Stimulated activated CD8-positive, alpha-beta memory T cell treated with anti-CD3 and anti-CD28 coated beads, Interleukin-7, amount 100 ng/mL, for 48 hours (primary cell): ENCODE data around the gene WDCP.
"Not testable (repeated sequence)": the region's sequence is repeated elsewhere in the genome, so short reads cannot be mapped to it uniquely, and the experiment has no call there.

ENCODE experiments used
- DNase-seq, 2 donors: peaks; one replicate each; pipeline ENCODE4 v3.0.0-alpha.2; 2020; ENCODE audit warnings: low read depth in 1 of 2; ENCODE audit errors: extremely low read depth in 1 of 2

The WDCP gene

DNA sequence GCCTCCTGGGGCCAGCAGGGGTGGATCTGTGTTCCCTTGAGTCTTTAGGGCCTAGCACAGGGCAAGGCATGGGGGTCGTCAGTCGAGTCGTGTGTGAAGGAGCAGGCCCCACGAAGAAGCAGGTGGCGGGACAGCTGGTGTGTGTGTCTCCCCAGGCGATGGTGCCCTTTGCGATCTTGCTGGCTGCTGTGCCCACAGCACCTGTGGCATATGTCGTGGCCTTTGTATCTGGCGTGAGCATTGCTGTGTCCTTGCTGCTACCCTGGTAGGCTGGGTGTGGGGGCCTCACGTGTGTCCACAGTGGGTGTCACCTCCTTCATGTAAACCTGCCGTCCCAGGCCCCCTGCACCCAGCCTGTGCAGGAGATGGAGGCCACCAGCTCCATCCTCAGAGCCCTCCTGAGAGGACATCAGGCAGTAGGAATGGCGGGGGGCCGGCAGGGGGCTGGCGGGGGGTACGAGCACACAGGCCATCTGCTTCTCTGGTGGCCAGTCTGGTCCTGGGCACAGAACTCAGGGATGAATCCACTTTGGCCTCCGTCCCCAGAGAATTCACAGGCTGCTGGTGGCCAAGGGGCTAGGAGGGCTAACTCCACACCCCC lies 24.1 kb downstream of the WDCP start:
- no peak for DNase-seq

DNA sequence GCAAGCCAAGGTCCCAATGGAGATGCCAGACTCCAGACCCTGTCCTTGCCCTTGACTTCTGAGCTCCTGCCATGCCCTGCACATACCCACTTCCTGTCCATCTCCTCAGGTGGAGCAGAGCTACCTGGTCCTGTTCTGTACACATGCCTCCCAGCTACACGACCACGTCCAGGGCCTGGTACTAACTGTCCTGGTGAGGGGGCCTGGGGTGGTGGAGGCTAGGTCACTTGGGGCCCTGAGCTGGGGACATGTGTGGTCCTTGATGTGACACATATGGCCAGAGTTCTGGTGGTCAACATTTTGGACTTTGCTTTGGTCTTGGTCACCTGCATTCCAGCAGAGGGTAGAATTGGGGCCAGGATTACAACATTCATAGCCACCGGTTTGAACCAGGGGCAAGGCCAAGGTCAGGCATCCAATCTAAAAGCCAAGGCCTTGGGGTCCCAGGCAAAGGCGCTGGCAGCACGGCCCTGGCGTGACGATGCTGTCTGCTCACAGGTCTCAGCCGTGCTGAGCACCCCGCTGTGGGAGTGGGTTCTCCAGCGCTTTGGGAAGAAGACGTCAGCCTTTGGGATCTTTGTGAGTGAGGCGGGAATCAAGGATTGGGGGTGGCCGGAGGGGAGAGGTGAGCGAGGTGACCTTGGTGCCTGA lies 24.7 kb downstream of the WDCP start:
- no peak for DNase-seq

DNA sequence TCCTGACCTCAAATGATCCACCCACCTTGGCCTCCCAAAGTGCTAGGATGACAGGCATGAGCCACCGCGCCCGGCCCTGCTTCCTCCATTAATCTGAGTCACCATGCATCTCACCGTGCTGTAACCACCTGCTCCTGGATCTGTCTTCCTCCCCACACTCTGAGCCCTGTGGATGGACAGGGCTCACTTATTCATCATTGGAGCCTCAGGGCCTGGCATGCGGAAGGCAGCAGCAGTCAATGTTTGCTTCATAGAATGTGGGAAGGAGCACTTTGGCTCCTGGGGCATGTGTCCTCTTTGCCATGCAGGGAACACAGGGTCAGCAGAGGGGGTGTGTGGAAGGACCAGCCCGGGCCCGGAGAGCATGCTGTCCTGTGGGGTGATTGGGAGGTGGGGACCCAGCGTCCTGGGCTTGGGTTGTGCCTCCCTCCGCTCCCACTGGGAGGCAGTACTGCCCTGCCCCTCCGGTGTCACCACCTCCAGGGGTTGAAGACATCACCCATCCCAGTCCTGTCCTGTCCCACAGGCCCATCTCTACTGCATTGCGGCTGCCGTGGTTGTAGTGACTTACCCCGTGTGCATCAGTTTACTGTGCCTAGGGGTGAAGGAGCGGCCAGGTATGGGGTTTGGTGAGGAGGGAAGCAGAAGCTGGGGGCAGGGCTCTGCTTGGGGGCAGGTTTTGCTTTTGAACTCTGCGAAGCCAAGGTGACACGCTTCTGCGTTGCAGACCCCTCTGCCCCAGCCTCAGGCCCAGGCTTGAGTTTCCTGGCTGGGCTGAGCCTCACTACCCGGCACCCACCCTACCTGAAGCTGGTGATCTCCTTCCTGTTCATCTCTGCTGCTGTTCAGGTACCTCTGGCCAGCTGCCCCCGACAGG lies 25.8 kb downstream of the WDCP start:
- peak in 1 of 2 donors; percentile 11 for DNase-seq

- DNase-seq = no peak
Observed at GRCh38 chr2:24020244-24020643, 26.9 kb downstream of the WDCP start.

- DNase-seq = no peak
Observed at GRCh38 chr2:24019729-24020128, 27.5 kb downstream of the WDCP start.

- no peak for DNase-seq
Observed at GRCh38 chr2:24018241-24018640, 28.9 kb downstream of the WDCP start.

- no peak for DNase-seq
Observed at GRCh38 chr2:24017711-24018110, 29.5 kb downstream of the WDCP start.

DNA sequence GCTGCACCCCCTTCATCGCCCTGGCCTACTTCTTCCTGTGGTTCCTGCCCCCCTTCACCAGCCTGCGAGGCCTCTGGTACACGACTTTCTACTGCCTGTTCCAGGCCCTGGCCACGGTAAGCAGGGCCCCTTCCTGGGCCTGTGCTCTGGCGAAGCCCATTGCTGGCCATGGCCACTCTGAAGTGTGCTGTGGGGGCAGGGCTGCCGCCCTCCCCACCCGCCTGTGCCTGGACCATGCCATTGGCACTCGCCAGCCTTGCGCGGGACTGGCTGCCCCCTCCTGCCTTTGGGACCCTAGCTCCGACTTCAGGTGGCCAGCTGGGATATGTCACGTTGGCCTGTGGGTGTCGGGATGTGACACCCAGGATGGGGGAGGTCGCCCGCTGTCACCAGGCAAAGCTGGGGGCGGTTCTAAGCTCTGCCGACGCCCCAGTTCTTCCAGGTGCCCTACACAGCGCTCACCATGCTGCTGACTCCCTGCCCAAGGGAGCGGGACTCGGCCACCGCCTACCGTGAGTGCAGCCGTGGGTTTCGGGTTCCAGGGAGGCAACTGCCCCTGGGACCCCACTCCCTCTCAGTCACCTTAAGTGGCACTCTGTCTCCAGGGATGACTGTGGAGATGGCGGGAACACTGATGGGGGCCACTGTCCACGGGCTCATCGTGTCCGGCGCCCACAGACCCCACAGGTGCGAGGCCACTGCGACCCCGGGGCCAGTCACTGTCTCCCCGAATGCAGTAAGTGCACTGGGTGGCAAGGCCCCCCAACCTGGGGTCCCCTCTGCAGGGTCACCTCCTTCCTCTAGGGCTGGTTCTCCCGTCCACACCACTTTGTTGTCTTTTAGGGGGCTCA lies 30.1 kb downstream of the WDCP start:
- DNase-seq = no peak

DNA sequence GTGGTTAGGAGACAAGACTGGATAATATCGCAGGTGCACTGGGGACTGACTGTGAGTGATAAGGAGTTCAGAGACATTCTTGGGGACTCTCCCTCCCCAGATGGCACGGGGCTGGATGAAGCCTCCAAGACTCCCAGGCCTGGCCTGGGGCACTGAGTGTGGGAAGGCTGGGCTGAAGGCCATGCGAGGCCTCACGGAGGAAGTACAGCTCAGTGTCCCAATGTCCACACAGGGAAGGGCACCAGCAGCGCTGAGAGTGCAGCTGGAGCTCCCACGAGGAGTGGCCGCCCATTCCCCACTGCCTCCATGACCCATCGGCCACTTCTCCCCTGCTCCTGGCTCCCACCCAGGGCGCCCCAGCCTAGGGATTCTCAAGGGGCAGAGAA lies 30.8 kb downstream of the WDCP start:
- no peak for DNase-seq

- DNase-seq = no peak
Observed at GRCh38 chr2:24015562-24016375, 31.4 kb downstream of the WDCP start.

- DNase-seq = not testable (repeated sequence)
Observed at GRCh38 chr2:24014902-24015301, 32.3 kb downstream of the WDCP start.

DNA sequence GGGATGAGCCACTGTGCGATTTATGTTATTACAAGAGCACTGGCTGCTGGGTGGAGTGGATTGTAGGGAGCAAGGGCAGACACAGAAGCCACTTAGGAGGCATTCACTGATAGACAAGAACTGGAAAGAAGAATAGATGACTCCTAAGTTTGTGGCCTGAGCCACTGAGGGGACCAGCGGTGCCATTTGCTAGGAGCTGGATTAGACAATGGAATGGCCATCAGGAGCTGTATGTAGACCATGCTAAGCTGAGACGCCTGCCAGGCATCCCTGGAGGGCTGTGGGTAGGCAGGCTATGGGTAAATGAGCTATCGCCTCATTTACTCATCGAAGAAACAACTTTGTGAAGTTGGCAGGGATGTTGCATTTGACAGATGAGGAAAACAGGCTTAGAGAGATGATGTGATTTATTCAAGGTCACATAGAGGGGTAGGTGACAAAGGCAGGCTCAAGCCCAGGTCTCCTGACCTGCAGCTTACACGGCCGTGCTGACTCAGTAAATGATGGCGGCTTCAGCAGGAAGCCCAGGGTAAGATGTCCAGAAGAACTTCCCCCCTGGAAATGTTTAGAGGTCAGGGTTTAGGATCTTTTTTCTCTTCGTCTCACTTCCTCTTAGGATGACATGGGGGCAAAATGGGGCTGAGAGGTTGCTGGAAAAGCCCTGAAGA lies 34.5 kb downstream of the WDCP start:
- DNase-seq = no peak

- DNase-seq = no peak
Observed at GRCh38 chr2:24011250-24012104, 35.7 kb downstream of the WDCP start.

- no peak for DNase-seq
Observed at GRCh38 chr2:24010477-24011249, 36.5 kb downstream of the WDCP start.

GRCh38 chr2:24009680-24010476 lies 37.3 kb downstream of the WDCP start, which contains the start of gene MFSD2B:
Gene MFSD2B, plus strand, starts transcription at chr2:24010085. Its CDS starts 12 bp downstream, at chr2:24010097.
- no peak for DNase-seq

DNA sequence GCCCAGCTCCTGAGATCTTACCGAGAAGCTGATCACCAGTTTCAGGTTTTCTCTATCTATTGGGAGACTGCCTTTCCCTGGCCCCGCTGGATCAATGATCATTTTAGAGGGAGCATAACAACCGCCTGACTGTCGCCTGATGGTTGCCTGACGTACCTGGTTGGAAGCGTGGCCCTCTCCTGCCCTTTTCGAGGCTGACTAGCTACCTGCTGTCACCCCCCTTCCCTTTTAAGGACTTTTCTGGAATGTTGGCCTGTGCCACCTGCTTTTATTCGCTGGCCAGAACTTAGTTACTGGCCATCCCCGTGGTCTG lies 37.9 kb downstream of the WDCP start:
- no peak for DNase-seq

- DNase-seq = no peak
Observed at GRCh38 chr2:24008672-24009366, 38.4 kb downstream of the WDCP start.
